Neural crest cell (in vitro differentiated cells): ENCODE results near the gene VWCE. TPM values are rescaled to one million over a fixed set of nuclear protein-coding genes. Genes with fewer than 3 reads are reported as not detected.

Source experiments
- DNase-seq: peaks from one replicate; pipeline ENCODE4 v3.0.0; 2021; ENCODE audit warnings: low read depth, mixed read lengths, low spot score
- H3K27ac Mint-ChIP-seq: one replicate; pipeline ENCODE4 v1.8.0; 2021; ENCODE audit warnings: mild to moderate bottlenecking, mixed read lengths; ENCODE audit not compliant: unreplicated experiment
- H3K27me3 Mint-ChIP-seq: 2 replicates; pipeline ENCODE4 v1.8.0; 2021; ENCODE audit warnings: low read depth, mild to moderate bottlenecking, mixed read lengths
- H3K36me3 Mint-ChIP-seq: 2 replicates; pipeline ENCODE4 v1.8.0; 2021; ENCODE audit warnings: low read depth, mild to moderate bottlenecking, mixed read lengths
- H3K4me1 Mint-ChIP-seq: 2 replicates; pipeline ENCODE4 v1.8.0; 2021; ENCODE audit warnings: mixed read lengths
- H3K4me3 Mint-ChIP-seq: one replicate; pipeline ENCODE4 v1.8.0; 2021; ENCODE audit warnings: mild to moderate bottlenecking, mixed read lengths
- H3K9me3 Mint-ChIP-seq: 2 replicates; pipeline ENCODE4 v1.8.0; 2021; ENCODE audit warnings: mixed read lengths
- total RNA-seq: library from RNA; stranded (reverse); gene quantifications from 2 replicates; pipeline ENCODE4 v1.2.1, GENCODE V29; 2021
- TF ChIP-seq, protein P1 (sequence below): fragments of 200-600 bp; sonication (generic); conservative IDR thresholded peaks from 2 replicates; pipeline ENCODE4 v1.5.0; 2021; ENCODE audit warnings: antibody characterized with exemption, mild to moderate bottlenecking

The VWCE gene
- total RNA-seq, 1 donor from 2014 or later: 42.0 TPM

DNA sequence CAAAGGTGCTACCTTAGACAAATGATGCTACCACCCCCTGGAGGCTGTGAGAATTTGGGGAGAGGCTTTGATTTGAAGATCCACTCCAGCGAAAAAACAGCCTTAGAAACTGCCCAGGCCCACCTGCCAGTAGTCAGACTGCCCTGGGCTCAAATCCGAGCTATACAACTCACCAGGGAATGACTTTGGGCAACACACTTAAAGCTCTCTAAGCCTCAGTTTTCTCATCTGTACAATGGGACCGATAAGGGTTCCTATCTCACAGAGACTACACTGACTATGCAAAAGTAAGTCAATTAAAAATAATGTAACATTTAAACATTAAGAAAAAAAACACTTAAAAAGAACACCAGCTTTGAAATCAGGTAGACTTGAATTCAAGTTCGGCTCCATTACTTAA is 19.9 kb downstream of the VWCE start:
- H3K4me1 Mint-ChIP-seq: peaks cover 8% of the 10 kb centered on the region
- H3K27ac Mint-ChIP-seq: no peak overlapping the region
- DNase-seq: no peak
- no peaks in the 10 kb centered on the region for H3K36me3 Mint-ChIP-seq
- no peak overlapping the region for H3K4me3 Mint-ChIP-seq
- H3K9me3 Mint-ChIP-seq: no peaks in the 10 kb centered on the region
- TF ChIP-seq, protein P1, sequence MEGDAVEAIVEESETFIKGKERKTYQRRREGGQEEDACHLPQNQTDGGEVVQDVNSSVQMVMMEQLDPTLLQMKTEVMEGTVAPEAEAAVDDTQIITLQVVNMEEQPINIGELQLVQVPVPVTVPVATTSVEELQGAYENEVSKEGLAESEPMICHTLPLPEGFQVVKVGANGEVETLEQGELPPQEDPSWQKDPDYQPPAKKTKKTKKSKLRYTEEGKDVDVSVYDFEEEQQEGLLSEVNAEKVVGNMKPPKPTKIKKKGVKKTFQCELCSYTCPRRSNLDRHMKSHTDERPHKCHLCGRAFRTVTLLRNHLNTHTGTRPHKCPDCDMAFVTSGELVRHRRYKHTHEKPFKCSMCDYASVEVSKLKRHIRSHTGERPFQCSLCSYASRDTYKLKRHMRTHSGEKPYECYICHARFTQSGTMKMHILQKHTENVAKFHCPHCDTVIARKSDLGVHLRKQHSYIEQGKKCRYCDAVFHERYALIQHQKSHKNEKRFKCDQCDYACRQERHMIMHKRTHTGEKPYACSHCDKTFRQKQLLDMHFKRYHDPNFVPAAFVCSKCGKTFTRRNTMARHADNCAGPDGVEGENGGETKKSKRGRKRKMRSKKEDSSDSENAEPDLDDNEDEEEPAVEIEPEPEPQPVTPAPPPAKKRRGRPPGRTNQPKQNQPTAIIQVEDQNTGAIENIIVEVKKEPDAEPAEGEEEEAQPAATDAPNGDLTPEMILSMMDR: no peak
- H3K27me3 Mint-ChIP-seq: no peaks in the 10 kb centered on the region

DNA sequence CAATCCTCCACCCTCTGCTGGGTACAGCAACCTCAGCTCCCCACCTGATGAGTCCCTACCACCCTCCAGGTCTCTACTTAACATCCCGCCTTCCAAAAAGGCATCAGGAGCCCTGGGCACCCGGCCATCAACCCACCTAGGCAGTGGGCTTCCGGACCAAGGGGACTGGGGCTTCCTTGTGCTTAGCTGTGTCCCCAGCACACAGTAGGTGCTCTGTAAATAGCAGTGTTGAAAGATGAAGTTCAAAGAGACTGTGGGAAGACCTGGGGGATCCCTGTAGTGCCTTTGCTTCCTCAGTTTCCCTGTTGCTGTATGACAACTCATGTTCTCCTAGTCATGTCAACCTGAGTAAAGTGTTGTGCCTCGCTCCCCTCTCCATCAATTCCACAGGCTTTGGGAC is 21.0 kb downstream of the VWCE start:
- no peaks in the 10 kb centered on the region for H3K9me3 Mint-ChIP-seq
- no peak overlapping the region for H3K27ac Mint-ChIP-seq
- no peak for DNase-seq
- TF ChIP-seq, protein P1: no peak
- no peaks in the 10 kb centered on the region for H3K36me3 Mint-ChIP-seq
- H3K4me3 Mint-ChIP-seq: no peak overlapping the region
- H3K4me1 Mint-ChIP-seq: peaks cover 8% of the 10 kb centered on the region
- no peaks in the 10 kb centered on the region for H3K27me3 Mint-ChIP-seq

DNA sequence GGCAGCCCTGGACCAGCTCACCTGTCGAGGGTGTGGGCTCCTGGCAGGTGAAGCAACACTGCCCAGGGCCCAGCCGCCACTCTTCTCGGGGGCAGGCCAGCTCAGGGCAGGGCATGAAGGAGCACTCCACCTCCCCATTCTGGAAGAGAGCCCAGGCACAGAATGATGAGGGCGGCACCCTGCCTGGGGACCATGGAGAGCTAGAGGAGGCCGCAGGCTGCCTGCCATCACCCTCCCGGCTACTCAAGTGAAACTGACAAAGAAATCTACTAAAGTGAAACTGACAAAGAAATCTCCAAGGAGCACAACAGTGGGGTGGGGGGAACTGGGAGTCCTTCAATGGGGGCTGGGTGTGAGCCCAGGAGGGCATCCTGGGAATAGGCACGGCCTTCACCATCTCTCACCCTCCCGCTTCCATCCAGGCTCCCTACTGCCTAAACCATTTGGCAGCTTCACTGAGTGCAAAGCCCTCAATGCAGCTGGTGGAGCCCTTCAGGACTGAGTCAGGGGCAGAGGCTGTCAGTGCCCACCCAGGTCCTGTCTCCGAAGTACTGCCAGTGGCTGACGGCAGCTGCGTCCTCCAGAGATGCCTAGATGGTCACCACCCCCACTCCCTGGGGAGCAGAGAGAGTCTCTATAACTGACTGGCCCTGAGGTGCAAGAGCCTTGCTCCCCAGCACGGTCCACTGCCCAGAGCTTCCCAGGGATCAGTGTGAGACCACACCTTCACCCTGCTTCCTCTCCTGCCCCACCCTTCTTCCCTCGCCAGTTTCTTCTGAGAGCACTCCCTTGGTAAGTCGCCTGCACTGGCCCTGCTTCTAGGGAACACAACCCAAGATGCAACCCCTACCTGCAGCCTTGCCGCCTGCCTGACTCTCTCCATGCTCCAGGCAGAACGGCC is 21.7 kb downstream of the VWCE start:
- no peak overlapping the region for H3K27ac Mint-ChIP-seq
- no peak for DNase-seq
- H3K4me3 Mint-ChIP-seq: no peak overlapping the region
- H3K36me3 Mint-ChIP-seq: no peaks in the 10 kb centered on the region
- no peaks in the 10 kb centered on the region for H3K27me3 Mint-ChIP-seq
- TF ChIP-seq, protein P1: no peak
- peaks cover 8% of the 10 kb centered on the region for H3K4me1 Mint-ChIP-seq
- H3K9me3 Mint-ChIP-seq: no peaks in the 10 kb centered on the region

DNA sequence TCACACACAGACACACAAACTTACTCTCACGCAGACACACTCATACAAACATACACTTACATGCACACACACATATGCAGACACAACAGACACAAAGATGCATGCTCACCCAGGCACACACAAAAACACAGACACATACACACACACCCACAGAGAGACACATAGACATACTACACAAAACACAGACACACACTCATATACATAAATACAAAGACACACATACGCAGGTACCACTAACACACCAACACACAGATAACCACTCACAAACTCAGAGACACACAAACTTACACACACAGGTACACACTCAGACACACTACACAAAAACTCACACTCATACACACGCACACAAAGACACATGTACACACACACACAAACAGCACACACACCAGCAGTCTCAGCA is 22.4 kb downstream of the VWCE start:
- Mint-ChIP-seq H3K27me3 (no peaks in the 10 kb centered on the region), H3K4me1 (peaks cover under 1% of the 10 kb centered on the region), H3K9me3 (no peaks in the 10 kb centered on the region), H3K36me3 (peaks cover under 1% of the 10 kb centered on the region), H3K27ac (no peak overlapping the region), H3K4me3 (no peak overlapping the region)
- TF ChIP-seq, protein P1: no peak
- DNase-seq: no peak

DNA sequence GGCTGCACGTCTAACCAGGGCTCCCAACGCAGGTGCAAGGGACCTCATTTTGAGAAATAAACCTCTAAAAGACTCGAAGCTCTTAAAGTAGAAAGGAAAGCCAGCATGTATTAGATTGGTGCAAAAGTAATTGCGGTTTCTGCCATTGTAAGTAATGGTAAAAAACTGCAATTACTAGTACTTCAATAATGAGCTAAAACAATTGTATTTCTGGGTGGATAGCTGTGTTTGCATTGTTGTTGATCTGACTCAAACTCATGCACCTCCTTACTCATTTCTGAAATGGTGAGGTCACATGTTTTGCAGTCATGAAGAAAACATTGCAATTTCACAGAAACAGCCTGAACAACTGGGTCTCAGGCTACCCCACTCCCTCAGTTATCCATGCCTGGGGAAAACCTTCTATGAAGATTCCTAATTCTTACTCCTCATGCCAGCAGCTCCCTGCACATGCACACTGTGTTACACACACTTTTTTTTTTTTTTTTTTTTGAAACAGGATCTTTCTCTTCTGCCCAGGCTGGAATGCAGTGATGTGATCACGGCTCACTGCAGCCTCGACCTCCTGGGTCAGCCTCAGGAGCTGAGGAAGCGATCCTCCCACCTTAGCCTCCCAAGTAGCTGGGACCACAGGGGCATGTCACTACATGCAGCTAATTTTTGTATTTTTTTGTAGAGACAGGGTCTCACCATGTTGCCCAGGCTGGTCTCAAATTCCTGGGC is 24.6 kb downstream of the VWCE start:
- Mint-ChIP-seq H3K36me3 (peaks cover 4% of the 10 kb centered on the region), H3K27ac (no peak overlapping the region), H3K4me1 (no peaks in the 10 kb centered on the region), H3K4me3 (no peak overlapping the region), H3K27me3 (no peaks in the 10 kb centered on the region), H3K9me3 (no peaks in the 10 kb centered on the region)
- DNase-seq: no peak
- TF ChIP-seq, protein P1: no peak
